Neural progenitor cell (in vitro differentiated cells): Measurements from ENCODE around the gene DSCAML1. TPM values are rescaled to one million over a fixed set of nuclear protein-coding genes. Genes with fewer than 3 reads are reported as not detected.

Source experiments
- DNase-seq: peaks from one replicate; pipeline ENCODE4 v3.0.0-alpha.2; 2016; ENCODE audit warnings: low spot score
- H2AFZ ChIP-seq: fragments of 200-600 bp; sonication (generic); replicated peaks from 2 replicates; pipeline ENCODE4 v1.6.1; 2016; ENCODE audit warnings: antibody characterized with exemption
- H3F3A ChIP-seq: fragments of 200-600 bp; sonication (generic); 2 replicates; pipeline ENCODE4 v1.6.1; 2016; ENCODE audit warnings: antibody characterized with exemption, low read depth
- H3K27ac ChIP-seq: fragments of 200-600 bp; sonication (generic); 2 replicates; pipeline ENCODE4 v1.5.1; 2016; ENCODE audit warnings: mild to moderate bottlenecking
- H3K27me3 ChIP-seq: fragments of 200-600 bp; sonication (generic); 2 replicates; pipeline ENCODE4 v1.6.1; 2016; ENCODE audit warnings: mild to moderate bottlenecking, moderate library complexity
- H3K36me3 ChIP-seq: fragments of 200-600 bp; sonication (generic); 2 replicates; pipeline ENCODE4 v1.5.1; 2016
- H3K4me1 ChIP-seq: fragments of 200-600 bp; sonication (generic); 2 replicates; pipeline ENCODE4 v1.6.1; 2016; ENCODE audit warnings: mixed run types
- H3K4me2 ChIP-seq: fragments of 200-600 bp; sonication (generic); 2 replicates; pipeline ENCODE4 v1.6.1; 2016
- H3K4me3 ChIP-seq: fragments of 200-600 bp; sonication (generic); 2 replicates; pipeline ENCODE4 v1.5.1; 2016
- H3K79me2 ChIP-seq: fragments of 200-600 bp; sonication (generic); 2 replicates; pipeline ENCODE4 v1.6.1; 2016; ENCODE audit warnings: low read depth
- H3K9ac ChIP-seq: fragments of 200-600 bp; sonication (generic); 2 replicates; pipeline ENCODE4 v1.6.1; 2016
- H3K9me3 ChIP-seq: fragments of 200-600 bp; sonication (generic); 2 replicates; pipeline ENCODE4 v1.5.1; 2016; ENCODE audit warnings: low read depth
- H4K20me1 ChIP-seq: fragments of 200-600 bp; sonication (generic); 2 replicates; pipeline ENCODE4 v1.6.1; 2016; ENCODE audit warnings: low read depth
- H3K27ac Mint-ChIP-seq: 3 replicates; pipeline ENCODE4 v1.8.0; 2021; ENCODE audit warnings: mixed read lengths
- H3K27me3 Mint-ChIP-seq: 2 replicates; pipeline ENCODE4 v1.8.0; 2022; ENCODE audit warnings: low read depth, mild to moderate bottlenecking, inconsistent platforms, moderate library complexity, mixed read lengths; ENCODE audit not compliant: insufficient read depth
- H3K36me3 Mint-ChIP-seq: 3 replicates; pipeline ENCODE4 v1.8.0; 2021; ENCODE audit warnings: mixed read lengths
- H3K4me1 Mint-ChIP-seq: 3 replicates; pipeline ENCODE4 v1.8.0; 2021; ENCODE audit warnings: mixed read lengths
- H3K4me3 Mint-ChIP-seq: 3 replicates; pipeline ENCODE4 v1.8.0; 2021; ENCODE audit warnings: mild to moderate bottlenecking, moderate library complexity, mixed read lengths
- H3K9me3 Mint-ChIP-seq: 3 replicates; pipeline ENCODE4 v1.8.0; 2020; ENCODE audit warnings: mixed read lengths
- EZH2 ChIP-seq: fragments of 200-600 bp; sonication (generic); IDR thresholded peaks from 2 replicates; pipeline ENCODE4 v1.6.1; 2017; ENCODE audit warnings: antibody characterized with exemption, mild to moderate bottlenecking, moderate library complexity
- EZH2phosphoT487 ChIP-seq: fragments of 200-600 bp; sonication (generic); IDR thresholded peaks from 2 replicates; pipeline ENCODE4 v1.6.1; 2017; ENCODE audit warnings: antibody characterized with exemption
- total RNA-seq: library from RNA; depleted of rRNA; stranded (reverse); fragments of >200 nt; gene quantifications from 2 replicates; pipeline ENCODE4 v1.2.3, GENCODE V29; 2015; ENCODE audit warnings: low replicate concordance
- TF ChIP-seq, protein P1 (sequence below): fragments of 200-600 bp; sonication (generic); IDR thresholded peaks from 2 replicates; pipeline ENCODE4 v1.5.1; 2017; ENCODE audit warnings: antibody characterized with exemption, mild to moderate bottlenecking

Gene DSCAML1
- total RNA-seq, 1 donor from 2014 or later = 0.06 TPM

DNA sequence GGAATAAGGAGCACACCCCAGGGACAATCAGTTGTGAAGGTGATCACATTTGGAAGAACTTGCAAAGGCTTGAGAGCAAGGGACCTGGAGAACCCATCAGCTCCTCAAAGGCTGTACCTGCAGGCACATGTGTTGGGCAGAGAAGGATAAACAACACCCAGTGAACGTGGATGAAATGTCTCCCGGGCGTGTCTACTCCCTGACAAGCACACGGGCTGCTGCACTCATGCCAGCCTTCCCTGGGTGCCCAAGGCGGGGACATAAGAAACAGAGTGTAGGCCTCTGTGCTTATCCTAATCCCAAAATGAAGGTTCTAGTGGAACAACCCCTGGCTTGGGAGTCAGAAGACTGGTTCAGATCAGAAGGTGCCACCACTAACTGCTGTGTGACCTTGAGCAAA lies 46.7 kb downstream of the DSCAML1 start:
- H3K36me3 Mint-ChIP-seq = no peaks in the 10 kb centered on the region
- H3K27me3 Mint-ChIP-seq = peaks cover 18% of the 10 kb centered on the region
- H3K9ac ChIP-seq = no peak overlapping the region
- H3K27ac Mint-ChIP-seq = no peak overlapping the region
- no peaks in the 10 kb centered on the region for H3K36me3 ChIP-seq
- H3K4me3 Mint-ChIP-seq = no peak overlapping the region
- no peaks in the 10 kb centered on the region for H3K9me3 ChIP-seq
- no peak overlapping the region for H3K27ac ChIP-seq
- no peaks in the 10 kb centered on the region for H3K27me3 ChIP-seq
- H3K79me2 ChIP-seq = no peaks in the 10 kb centered on the region
- H4K20me1 ChIP-seq = peaks cover 4% of the 10 kb centered on the region
- H3K4me1 Mint-ChIP-seq = peaks cover 55% of the 10 kb centered on the region
- TF ChIP-seq EZH2phosphoT487 (no peak), EZH2 (no peak)
- TF ChIP-seq, protein P1, sequence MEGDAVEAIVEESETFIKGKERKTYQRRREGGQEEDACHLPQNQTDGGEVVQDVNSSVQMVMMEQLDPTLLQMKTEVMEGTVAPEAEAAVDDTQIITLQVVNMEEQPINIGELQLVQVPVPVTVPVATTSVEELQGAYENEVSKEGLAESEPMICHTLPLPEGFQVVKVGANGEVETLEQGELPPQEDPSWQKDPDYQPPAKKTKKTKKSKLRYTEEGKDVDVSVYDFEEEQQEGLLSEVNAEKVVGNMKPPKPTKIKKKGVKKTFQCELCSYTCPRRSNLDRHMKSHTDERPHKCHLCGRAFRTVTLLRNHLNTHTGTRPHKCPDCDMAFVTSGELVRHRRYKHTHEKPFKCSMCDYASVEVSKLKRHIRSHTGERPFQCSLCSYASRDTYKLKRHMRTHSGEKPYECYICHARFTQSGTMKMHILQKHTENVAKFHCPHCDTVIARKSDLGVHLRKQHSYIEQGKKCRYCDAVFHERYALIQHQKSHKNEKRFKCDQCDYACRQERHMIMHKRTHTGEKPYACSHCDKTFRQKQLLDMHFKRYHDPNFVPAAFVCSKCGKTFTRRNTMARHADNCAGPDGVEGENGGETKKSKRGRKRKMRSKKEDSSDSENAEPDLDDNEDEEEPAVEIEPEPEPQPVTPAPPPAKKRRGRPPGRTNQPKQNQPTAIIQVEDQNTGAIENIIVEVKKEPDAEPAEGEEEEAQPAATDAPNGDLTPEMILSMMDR = no peak
- peaks cover 3% of the 10 kb centered on the region for H3K9me3 Mint-ChIP-seq
- peaks cover 15% of the 10 kb centered on the region for H3K4me1 ChIP-seq
- peaks cover 5% of the 10 kb centered on the region for H3F3A ChIP-seq
- no peak overlapping the region for H3K4me2 ChIP-seq
- no peak overlapping the region for H3K4me3 ChIP-seq
- no peak for DNase-seq
- H2AFZ ChIP-seq = no peak overlapping the region

DNA sequence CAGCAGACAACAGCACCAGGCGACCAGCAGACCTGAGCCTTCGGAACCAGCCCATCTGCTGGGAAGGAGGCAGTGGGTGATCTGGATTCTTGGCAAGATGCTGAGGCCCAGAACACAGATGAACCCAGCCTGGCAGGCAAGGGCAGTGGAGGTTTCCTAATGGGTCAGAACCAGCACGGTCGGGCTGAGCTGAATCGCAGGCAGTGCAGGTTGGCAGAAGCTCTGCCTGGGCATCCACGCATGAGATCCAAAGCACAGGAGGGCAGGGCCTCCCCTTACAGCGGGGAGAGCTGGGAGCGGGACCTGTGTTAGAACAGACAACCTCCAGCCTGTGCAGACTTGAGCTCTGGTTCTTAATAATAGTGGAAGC lies 47.5 kb downstream of the DSCAML1 start:
- Histone ChIP-seq H3K27ac (no peak overlapping the region), H3K4me3 (no peak overlapping the region), H3F3A (peaks cover 5% of the 10 kb centered on the region), H4K20me1 (peaks cover 4% of the 10 kb centered on the region), H2AFZ (no peak overlapping the region), H3K9me3 (no peaks in the 10 kb centered on the region), H3K79me2 (no peaks in the 10 kb centered on the region), H3K27me3 (no peaks in the 10 kb centered on the region), H3K4me2 (no peak overlapping the region), H3K4me1 (peaks cover 15% of the 10 kb centered on the region), H3K36me3 (no peaks in the 10 kb centered on the region), H3K9ac (no peak overlapping the region)
- peaks cover 3% of the 10 kb centered on the region for H3K9me3 Mint-ChIP-seq
- TF ChIP-seq, protein P1 = no peak
- no peak for TF ChIP-seq EZH2
- no peak for TF ChIP-seq EZH2phosphoT487
- no peak overlapping the region for H3K4me3 Mint-ChIP-seq
- DNase-seq = no peak
- peaks cover 58% of the 10 kb centered on the region for H3K4me1 Mint-ChIP-seq
- no peak overlapping the region for H3K27ac Mint-ChIP-seq
- peaks cover 16% of the 10 kb centered on the region for H3K27me3 Mint-ChIP-seq
- H3K36me3 Mint-ChIP-seq = no peaks in the 10 kb centered on the region

DNA sequence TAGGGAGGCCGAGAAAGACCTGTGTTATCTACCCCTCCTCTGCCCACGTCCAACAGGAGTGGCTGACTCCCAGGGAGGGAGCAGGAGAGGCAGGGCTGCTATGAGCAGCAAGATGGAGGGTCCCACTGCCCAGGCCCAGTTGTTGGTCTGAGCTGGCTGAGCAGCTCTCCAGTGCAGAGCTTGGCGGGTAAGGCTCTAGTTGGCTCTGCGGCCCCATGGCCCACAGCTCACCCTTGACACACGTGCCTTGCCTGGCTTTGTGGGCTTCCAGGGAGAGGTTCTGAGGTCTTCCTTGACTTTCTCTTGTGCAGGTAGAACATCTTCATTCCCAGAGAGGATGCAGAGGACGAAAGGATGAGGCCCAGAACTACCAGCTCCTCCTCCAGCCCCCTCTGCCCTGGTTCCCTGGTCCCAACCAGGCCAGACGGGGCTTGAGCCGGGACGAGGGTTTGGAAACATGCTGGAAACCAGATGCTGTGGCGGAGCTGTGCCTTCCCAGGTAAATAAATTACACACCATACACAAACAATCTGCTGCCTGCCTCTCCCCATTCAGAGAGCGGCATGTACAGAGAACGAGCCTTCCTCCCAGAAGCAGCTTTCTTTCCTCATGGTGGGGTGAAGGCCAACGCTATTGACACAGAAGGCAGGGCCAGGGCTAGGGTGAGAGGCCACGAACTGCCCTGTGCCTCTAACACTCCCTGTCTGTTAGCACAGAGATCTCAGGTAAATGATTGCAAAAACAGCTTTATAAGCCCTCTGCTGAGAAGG lies 48.1 kb downstream of the DSCAML1 start:
- peaks cover 3% of the 10 kb centered on the region for H3K9me3 Mint-ChIP-seq
- no peak for TF ChIP-seq EZH2
- TF ChIP-seq EZH2phosphoT487 = no peak
- TF ChIP-seq, protein P1 = no peak
- peaks cover 4% of the 10 kb centered on the region for H4K20me1 ChIP-seq
- H3K79me2 ChIP-seq = no peaks in the 10 kb centered on the region
- no peaks in the 10 kb centered on the region for H3K36me3 Mint-ChIP-seq
- no peak overlapping the region for H3K4me2 ChIP-seq
- H3K4me3 Mint-ChIP-seq = no peak overlapping the region
- no peaks in the 10 kb centered on the region for H3K9me3 ChIP-seq
- H3K9ac ChIP-seq = no peak overlapping the region
- H3K4me3 ChIP-seq = no peak overlapping the region
- H2AFZ ChIP-seq = no peak overlapping the region
- H3K27me3 Mint-ChIP-seq = peaks cover 13% of the 10 kb centered on the region
- H3K27me3 ChIP-seq = no peaks in the 10 kb centered on the region
- no peaks in the 10 kb centered on the region for H3K36me3 ChIP-seq
- no peak overlapping the region for H3K27ac ChIP-seq
- H3K4me1 ChIP-seq = peaks cover 15% of the 10 kb centered on the region
- peaks cover 5% of the 10 kb centered on the region for H3F3A ChIP-seq
- H3K27ac Mint-ChIP-seq = no peak overlapping the region
- peaks cover 58% of the 10 kb centered on the region for H3K4me1 Mint-ChIP-seq
- DNase-seq = no peak
